ENCODE data around the gene WAPL. TPM values are rescaled to one million over a fixed set of nuclear protein-coding genes. Genes with fewer than 3 reads are reported as not detected.

Gene WAPL
- total and polyA plus RNA-seq, 2 of the 13 experiments (the other 11 are each of a cell fraction or from before 2014, with no cell fraction given) = 13.2 to 43.5 TPM

- TF ChIP-seq HNF4G (IDR thresholded peaks at IDR 0.05; ENCODE audit: borderline replicate concordance, low read depth, low read length) = no peak
- TF ChIP-seq HNF4G (CRISPR knock-in tag; IDR thresholded peaks at IDR 0.05; ENCODE audit: borderline replicate concordance, low read depth) = peak; percentile 73; the same call in 1 of the 2 replicates
- TF ChIP-seq NFATC3 (CRISPR knock-in tag; IDR thresholded peaks at IDR 0.05) = no peak; the same call in 1 of the 2 replicates
- TF ChIP-seq ZNF75D (CRISPR knock-in tag; IDR thresholded peaks at IDR 0.05; ENCODE audit: borderline replicate concordance) = no peak
- peak; percentile 32; the same call in 1 of the 2 replicates for TF ChIP-seq PITX1 (CRISPR knock-in tag; IDR thresholded peaks at IDR 0.05)
- TF ChIP-seq HNRNPK (IDR thresholded peaks at IDR 0.05; ENCODE audit: low read depth, low read length, poor library complexity, severe bottlenecking) = no peak
- TF ChIP-seq, protein P1, sequence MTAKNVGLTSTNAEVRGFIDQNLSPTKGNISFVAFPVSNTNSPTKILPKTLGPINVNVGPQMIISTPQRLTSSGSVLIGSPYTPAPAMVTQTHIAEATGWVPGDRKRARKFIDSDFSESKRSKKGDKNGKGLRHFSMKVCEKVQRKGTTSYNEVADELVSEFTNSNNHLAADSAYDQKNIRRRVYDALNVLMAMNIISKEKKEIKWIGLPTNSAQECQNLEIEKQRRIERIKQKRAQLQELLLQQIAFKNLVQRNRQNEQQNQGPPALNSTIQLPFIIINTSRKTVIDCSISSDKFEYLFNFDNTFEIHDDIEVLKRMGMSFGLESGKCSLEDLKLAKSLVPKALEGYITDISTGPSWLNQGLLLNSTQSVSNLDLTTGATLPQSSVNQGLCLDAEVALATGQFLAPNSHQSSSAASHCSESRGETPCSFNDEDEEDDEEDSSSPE (CRISPR knock-in tag; IDR thresholded peaks at IDR 0.05) = peak; percentile 57; the same call in 1 of the 2 replicates
- peak; percentile 98 for TF ChIP-seq ZNF792 (CRISPR knock-in tag; IDR thresholded peaks at IDR 0.05)
- TF ChIP-seq ZBTB4 (CRISPR knock-in tag; IDR thresholded peaks at IDR 0.05; ENCODE audit: borderline replicate concordance) = peak; percentile 79; the same call in 1 of the 2 replicates
- TF ChIP-seq FOXA1 (IDR thresholded peaks at IDR 0.05) = no peak
- TF ChIP-seq FOXA1 (CRISPR knock-in tag; IDR thresholded peaks at IDR 0.05) = peak; percentile 2; the same call in 1 of the 2 replicates
- TF ChIP-seq RFXAP (CRISPR knock-in tag; IDR thresholded peaks at IDR 0.05; ENCODE audit: borderline replicate concordance) = peak; percentile 46; the same call in 1 of the 2 replicates
- TF ChIP-seq TCF12 (IDR thresholded peaks at IDR 0.05) = no peak
- TF ChIP-seq TCF12 (CRISPR knock-in tag; IDR thresholded peaks at IDR 0.05) = no peak; the same call in 1 of the 2 replicates
- TF ChIP-seq ZNF777 (CRISPR knock-in tag; IDR thresholded peaks at IDR 0.05) = peak; percentile 92
- no peak for TF ChIP-seq ZNF549 (CRISPR knock-in tag; IDR thresholded peaks at IDR 0.05)
- TF ChIP-seq HIC2 (CRISPR knock-in tag; IDR thresholded peaks at IDR 0.05; ENCODE audit: low read depth) = peak; percentile 25; the same call in 1 of the 2 replicates
- TF ChIP-seq CHD4 (IDR thresholded peaks at IDR 0.05; ENCODE audit: borderline replicate concordance, low read length) = no peak
- TF ChIP-seq GATAD1 (CRISPR knock-in tag; IDR thresholded peaks at IDR 0.05) = peak; percentile 69; the same call in 1 of the 2 replicates
- TF ChIP-seq FOXP1 (IDR thresholded peaks at IDR 0.05) = no peak
- TF ChIP-seq FOXP1 (CRISPR knock-in tag; IDR thresholded peaks at IDR 0.05) = no peak
- peak; percentile 78; the same call in 1 of the 2 replicates for TF ChIP-seq BRCA1 (CRISPR knock-in tag; IDR thresholded peaks at IDR 0.05)
- TF ChIP-seq CAMTA2 (CRISPR knock-in tag; IDR thresholded peaks at IDR 0.05; ENCODE audit: borderline replicate concordance) = 0 out of 2 replicates have a peak, but pooled peaks have one; percentile 55
- TF ChIP-seq ZZZ3 (CRISPR knock-in tag; IDR thresholded peaks at IDR 0.05; ENCODE audit: borderline replicate concordance) = peak; percentile 15; the same call in 1 of the 2 replicates
- TF ChIP-seq ZKSCAN5 (CRISPR knock-in tag; IDR thresholded peaks at IDR 0.05) = no peak
- no peak for TF ChIP-seq DR1 (CRISPR knock-in tag; IDR thresholded peaks at IDR 0.05)
Observed at GRCh38 chr10:86399879-86400704, 121.5 kb downstream of the WAPL start (continued).
